Mucosa of stomach (tissue), 1 donor: Measurements from ENCODE around the gene CYSLTR2.

Experiments used
- H3K27me3 ChIP-seq: one replicate; pipeline ENCODE4 v1.7.0; 2013; ENCODE audit warnings: mild to moderate bottlenecking, low read length; ENCODE audit not compliant: control insufficient read depth, insufficient read depth
- H3K36me3 ChIP-seq: one replicate; pipeline ENCODE4 v1.7.0; 2013; ENCODE audit warnings: low read length; ENCODE audit not compliant: control insufficient read depth, insufficient read depth
- H3K4me1 ChIP-seq: one replicate; pipeline ENCODE4 v1.7.0; 2013; ENCODE audit warnings: mild to moderate bottlenecking, low read length; ENCODE audit not compliant: control insufficient read depth, insufficient read depth
- H3K4me3 ChIP-seq: one replicate; pipeline ENCODE4 v1.7.0; 2013; ENCODE audit warnings: low read length
- H3K9ac ChIP-seq: one replicate; pipeline ENCODE4 v1.7.0; 2013; ENCODE audit warnings: mild to moderate bottlenecking, low read length, moderate library complexity
- H3K9me3 ChIP-seq: one replicate; pipeline ENCODE4 v1.7.0; 2013; ENCODE audit warnings: mild to moderate bottlenecking, low read length, moderate library complexity; ENCODE audit not compliant: control insufficient read depth
- donor health status: Pancreatic carcinoma.

CYSLTR2 gene

GRCh38 chr13:48749699-48750473, 96.2 kb downstream of the CYSLTR2 start:
- no peak overlapping the region for H3K9ac ChIP-seq
- H3K36me3 ChIP-seq = no peaks in the 10 kb centered on the region
- no peaks in the 10 kb centered on the region for H3K27me3 ChIP-seq
- peaks cover 6% of the 10 kb centered on the region for H3K4me1 ChIP-seq
- H3K9me3 ChIP-seq = no peaks in the 10 kb centered on the region
- H3K4me3 ChIP-seq = no peak overlapping the region

GRCh38 chr13:48750588-48751383, 97.1 kb downstream of the CYSLTR2 start:
- H3K36me3 ChIP-seq = no peaks in the 10 kb centered on the region
- H3K27me3 ChIP-seq = no peaks in the 10 kb centered on the region
- no peaks in the 10 kb centered on the region for H3K9me3 ChIP-seq
- no peak overlapping the region for H3K4me3 ChIP-seq
- peaks cover 6% of the 10 kb centered on the region for H3K4me1 ChIP-seq
- H3K9ac ChIP-seq = no peak overlapping the region

- Histone ChIP-seq H3K4me1 (no peaks in the 10 kb centered on the region), H3K27me3 (no peaks in the 10 kb centered on the region), H3K9me3 (no peaks in the 10 kb centered on the region), H3K4me3 (no peak overlapping the region), H3K9ac (no peak overlapping the region), H3K36me3 (no peaks in the 10 kb centered on the region)
Observed at GRCh38 chr13:48760626-48761025, 106.9 kb downstream of the CYSLTR2 start.
